Right lobe of liver (tissue), 4 donors: ENCODE results near the gene TFG.

Source experiments
- POLR2A ChIP-seq: fragments of 450-650 bp; IDR thresholded peaks from one replicate; pipeline ENCODE4 v1.6.1; 2017; ENCODE audit warnings: antibody characterized with exemption, mild to moderate bottlenecking
- TF ChIP-seq, protein P1 (sequence below), 4 donors: fragments of 200-600 bp in 3 of 4; fragments of 450-650 bp in 1 of 4; IDR thresholded peaks; one replicate each; pipeline versions ENCODE4 v1.5.1 to v1.8.0; 2016 to 2022; ENCODE audit warnings: antibody characterized with exemption in 4 of 4, mild to moderate bottlenecking in 2 of 4
- donor health status: DM: no; HTN: no; CAD: no.
- donor health status: DM: no; HTN: no; CAD: no.
- donor health status: DM: no; HTN: yes; CAD: no.

DNA sequence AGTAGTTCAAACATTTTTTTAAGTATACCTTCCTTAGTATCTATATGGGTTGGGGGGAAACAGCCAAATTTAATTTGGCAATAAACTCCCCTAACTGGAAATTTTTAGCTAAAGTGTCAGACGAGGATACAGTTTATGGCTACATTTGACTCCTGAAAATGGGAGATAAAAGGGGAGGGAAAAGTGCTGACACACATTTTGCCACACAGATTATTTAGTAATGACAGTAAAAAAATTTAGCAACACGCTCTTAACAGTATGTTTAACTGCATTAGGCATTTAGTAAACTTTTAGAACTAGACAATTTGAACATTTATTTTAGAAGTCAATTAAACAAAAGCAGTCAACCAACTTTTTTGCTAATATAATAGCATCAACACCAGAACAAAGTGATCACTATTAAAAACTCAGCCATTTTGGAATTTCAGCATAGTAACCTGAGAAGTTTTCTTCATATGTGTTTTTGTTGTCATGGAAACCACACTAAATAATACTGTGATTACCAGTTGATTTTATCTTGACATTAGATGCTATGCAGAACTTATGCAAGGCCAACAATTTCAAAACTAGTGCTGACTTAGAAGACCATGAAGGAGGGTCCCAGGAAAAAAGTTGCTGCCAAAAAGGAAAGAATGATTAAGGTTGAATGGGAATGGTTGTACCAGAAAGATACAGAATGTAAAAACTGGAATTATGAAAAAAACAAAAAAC is 47.0 kb upstream of the TFG start:
- no peak for TF ChIP-seq POLR2A
- TF ChIP-seq, protein P1, sequence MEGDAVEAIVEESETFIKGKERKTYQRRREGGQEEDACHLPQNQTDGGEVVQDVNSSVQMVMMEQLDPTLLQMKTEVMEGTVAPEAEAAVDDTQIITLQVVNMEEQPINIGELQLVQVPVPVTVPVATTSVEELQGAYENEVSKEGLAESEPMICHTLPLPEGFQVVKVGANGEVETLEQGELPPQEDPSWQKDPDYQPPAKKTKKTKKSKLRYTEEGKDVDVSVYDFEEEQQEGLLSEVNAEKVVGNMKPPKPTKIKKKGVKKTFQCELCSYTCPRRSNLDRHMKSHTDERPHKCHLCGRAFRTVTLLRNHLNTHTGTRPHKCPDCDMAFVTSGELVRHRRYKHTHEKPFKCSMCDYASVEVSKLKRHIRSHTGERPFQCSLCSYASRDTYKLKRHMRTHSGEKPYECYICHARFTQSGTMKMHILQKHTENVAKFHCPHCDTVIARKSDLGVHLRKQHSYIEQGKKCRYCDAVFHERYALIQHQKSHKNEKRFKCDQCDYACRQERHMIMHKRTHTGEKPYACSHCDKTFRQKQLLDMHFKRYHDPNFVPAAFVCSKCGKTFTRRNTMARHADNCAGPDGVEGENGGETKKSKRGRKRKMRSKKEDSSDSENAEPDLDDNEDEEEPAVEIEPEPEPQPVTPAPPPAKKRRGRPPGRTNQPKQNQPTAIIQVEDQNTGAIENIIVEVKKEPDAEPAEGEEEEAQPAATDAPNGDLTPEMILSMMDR (IDR thresholded peaks at IDR 0.05): no peak
